ENCODE measurements around the gene MAGI1.

MAGI1 gene

GRCh38 chr3:66010348-66010738 is 28.4 kb downstream of the MAGI1 start:
- H3K9me3 Mint-ChIP-seq: no peaks in the 10 kb centered on the region
- H3K27me3 Mint-ChIP-seq: peaks cover 13% of the 10 kb centered on the region
- H3K4me3 Mint-ChIP-seq: no peak overlapping the region
- no peaks in the 10 kb centered on the region for H3K4me1 Mint-ChIP-seq
- ATAC-seq: no peak
- H3K27ac Mint-ChIP-seq: no peak overlapping the region
- H3K36me3 Mint-ChIP-seq: no peaks in the 10 kb centered on the region

DNA sequence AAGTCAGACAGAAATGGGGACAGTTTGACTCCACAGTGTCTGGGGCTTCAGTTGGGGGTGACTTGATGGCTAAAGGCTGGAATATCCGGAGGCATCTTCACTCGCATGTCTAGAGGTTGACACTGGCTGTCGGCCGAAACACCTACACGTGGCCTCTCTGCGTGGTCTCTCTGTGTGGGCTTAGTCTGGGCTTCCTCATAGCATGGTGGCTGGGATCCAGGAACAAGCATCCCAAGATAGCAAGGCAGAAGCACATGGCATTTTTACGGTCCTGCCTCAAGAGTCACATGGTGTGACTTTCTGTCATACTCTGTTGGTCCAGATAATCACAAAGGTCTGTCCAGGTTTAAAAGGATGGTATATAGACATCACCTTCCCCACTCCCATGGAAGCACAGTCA is 34.5 kb downstream of the MAGI1 start:
- H3K36me3 Mint-ChIP-seq: no peaks in the 10 kb centered on the region
- no peaks in the 10 kb centered on the region for H3K4me1 Mint-ChIP-seq
- H3K4me3 Mint-ChIP-seq: no peak overlapping the region
- H3K9me3 Mint-ChIP-seq: no peaks in the 10 kb centered on the region
- H3K27ac Mint-ChIP-seq: no peak overlapping the region
- H3K27me3 Mint-ChIP-seq: peaks cover 13% of the 10 kb centered on the region
- ATAC-seq: no peak

GRCh38 chr3:66001626-66002025 is 37.1 kb downstream of the MAGI1 start:
- no peaks in the 10 kb centered on the region for H3K27me3 Mint-ChIP-seq
- no peak for ATAC-seq
- no peak overlapping the region for H3K27ac Mint-ChIP-seq
- H3K9me3 Mint-ChIP-seq: no peaks in the 10 kb centered on the region
- no peaks in the 10 kb centered on the region for H3K4me1 Mint-ChIP-seq
- H3K36me3 Mint-ChIP-seq: no peaks in the 10 kb centered on the region
- H3K4me3 Mint-ChIP-seq: no peak overlapping the region

DNA sequence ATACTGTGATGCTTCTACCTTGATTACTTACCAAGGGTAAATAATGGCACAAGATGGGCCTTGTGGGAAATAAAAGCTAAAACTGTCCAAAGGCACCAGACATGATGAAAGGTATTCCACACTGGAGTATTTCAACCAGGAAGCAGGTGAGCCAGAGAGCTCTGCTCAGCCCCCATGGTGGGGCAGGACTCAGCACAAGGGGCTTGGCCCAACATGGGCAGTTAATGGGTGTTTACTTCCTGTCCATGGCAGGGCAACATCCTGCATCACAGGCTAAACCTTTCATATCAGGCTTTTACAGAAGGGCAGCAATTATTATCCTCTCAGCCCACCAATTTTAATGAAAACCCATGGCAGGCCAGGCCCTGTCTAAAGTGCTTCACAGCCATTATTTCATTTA is 38.2 kb downstream of the MAGI1 start:
- ATAC-seq: no peak
- no peaks in the 10 kb centered on the region for H3K9me3 Mint-ChIP-seq
- no peaks in the 10 kb centered on the region for H3K36me3 Mint-ChIP-seq
- no peak overlapping the region for H3K27ac Mint-ChIP-seq
- H3K4me3 Mint-ChIP-seq: no peak overlapping the region
- no peaks in the 10 kb centered on the region for H3K27me3 Mint-ChIP-seq
- H3K4me1 Mint-ChIP-seq: no peaks in the 10 kb centered on the region

- Mint-ChIP-seq H3K36me3 (no peaks in the 10 kb centered on the region), H3K27ac (no peak overlapping the region), H3K4me1 (no peaks in the 10 kb centered on the region), H3K4me3 (no peak overlapping the region), H3K9me3 (no peaks in the 10 kb centered on the region), H3K27me3 (no peaks in the 10 kb centered on the region)
- ATAC-seq: no peak
Measured at GRCh38 chr3:65999606-66000005, 39.1 kb downstream of the MAGI1 start.

GRCh38 chr3:65996589-65996988 is 42.1 kb downstream of the MAGI1 start:
- H3K4me3 Mint-ChIP-seq: no peak overlapping the region
- no peaks in the 10 kb centered on the region for H3K36me3 Mint-ChIP-seq

GRCh38 chr3:65995515-65995914 is 43.2 kb downstream of the MAGI1 start:
- Mint-ChIP-seq H3K9me3 (no peaks in the 10 kb centered on the region), H3K27ac (no peak overlapping the region), H3K27me3 (no peaks in the 10 kb centered on the region), H3K4me3 (no peak overlapping the region), H3K4me1 (no peaks in the 10 kb centered on the region), H3K36me3 (no peaks in the 10 kb centered on the region)
- ATAC-seq: no peak

More at GRCh38 chr3:65996589-65996988, 42.1 kb downstream of the MAGI1 start:
- ATAC-seq: no peak
- H3K27me3 Mint-ChIP-seq: no peaks in the 10 kb centered on the region
- no peaks in the 10 kb centered on the region for H3K9me3 Mint-ChIP-seq
- H3K27ac Mint-ChIP-seq: no peak overlapping the region
- H3K4me1 Mint-ChIP-seq: no peaks in the 10 kb centered on the region

DNA sequence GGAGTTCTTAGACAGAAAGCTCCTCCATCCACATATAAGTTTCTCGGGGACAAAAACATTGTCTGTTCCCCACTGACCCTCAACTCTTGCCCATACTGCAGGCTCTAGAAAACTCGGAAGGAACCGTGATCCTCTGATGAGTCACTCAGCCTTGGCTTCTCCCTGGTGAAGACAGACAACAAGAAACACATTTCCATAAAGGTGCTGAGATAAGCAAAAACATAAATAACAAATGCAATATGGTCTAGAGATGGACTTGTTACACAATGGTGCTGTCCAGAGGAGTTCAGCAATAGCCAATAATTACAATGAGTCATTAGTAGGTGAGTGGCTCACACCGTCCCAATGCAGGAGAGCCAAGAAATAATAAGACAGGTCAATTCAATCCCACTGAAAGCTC is 43.7 kb downstream of the MAGI1 start:
- Mint-ChIP-seq H3K4me1 (no peaks in the 10 kb centered on the region), H3K27ac (no peak overlapping the region), H3K27me3 (no peaks in the 10 kb centered on the region), H3K4me3 (no peak overlapping the region), H3K36me3 (no peaks in the 10 kb centered on the region), H3K9me3 (no peaks in the 10 kb centered on the region)
- no peak for ATAC-seq

- no peaks in the 10 kb centered on the region for H3K36me3 Mint-ChIP-seq
- no peaks in the 10 kb centered on the region for H3K4me1 Mint-ChIP-seq
- ATAC-seq: no peak
- peaks cover 7% of the 10 kb centered on the region for H3K27me3 Mint-ChIP-seq
- H3K4me3 Mint-ChIP-seq: no peak overlapping the region
- H3K9me3 Mint-ChIP-seq: peaks cover 2% of the 10 kb centered on the region
- H3K27ac Mint-ChIP-seq: no peak overlapping the region
Measured at GRCh38 chr3:65993134-65993900, 45.4 kb downstream of the MAGI1 start.

- no peak for ATAC-seq
- Mint-ChIP-seq H3K9me3 (peaks cover 2% of the 10 kb centered on the region), H3K27me3 (peaks cover 11% of the 10 kb centered on the region), H3K4me3 (no peak overlapping the region), H3K36me3 (no peaks in the 10 kb centered on the region), H3K4me1 (no peaks in the 10 kb centered on the region), H3K27ac (no peak overlapping the region)
Measured at GRCh38 chr3:65992106-65992505, 46.6 kb downstream of the MAGI1 start.

DNA sequence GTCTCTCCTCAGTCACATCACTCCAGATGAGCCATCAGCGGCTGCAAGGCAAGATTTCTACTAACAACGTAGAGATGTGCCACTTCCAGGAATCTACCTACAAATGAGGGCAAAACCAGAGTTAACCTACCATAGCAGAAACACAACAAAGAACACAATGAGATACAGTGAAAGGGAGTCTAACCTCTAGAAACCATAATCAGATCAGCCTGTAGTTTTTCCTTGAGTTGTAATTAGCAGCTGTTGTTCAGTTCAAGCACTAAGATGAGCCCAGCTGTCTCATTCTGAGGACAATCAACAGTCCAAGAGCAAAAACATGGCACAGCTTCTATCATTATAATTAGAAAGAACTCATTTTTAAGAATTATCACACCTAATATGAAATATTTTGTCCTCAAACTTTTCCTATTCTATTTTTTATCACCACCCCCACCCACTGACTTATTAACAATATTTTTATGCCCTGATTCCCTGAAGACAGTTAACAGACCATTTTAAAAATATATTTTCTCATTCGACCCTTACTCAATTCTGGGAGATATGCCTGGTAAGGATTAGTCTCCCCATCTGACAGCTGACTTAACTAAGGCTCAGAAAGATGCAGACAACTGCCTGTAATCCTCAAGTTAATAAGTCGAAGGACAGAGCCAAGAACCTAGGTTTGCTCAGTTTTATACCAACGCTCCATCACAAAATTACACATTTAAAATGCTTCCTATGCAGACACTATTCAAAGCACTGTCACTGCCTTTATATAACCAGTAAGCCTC is 50.1 kb downstream of the MAGI1 start:
- Mint-ChIP-seq H3K27ac (no peak overlapping the region), H3K4me3 (no peak overlapping the region), H3K27me3 (peaks cover 11% of the 10 kb centered on the region), H3K4me1 (no peaks in the 10 kb centered on the region), H3K9me3 (peaks cover 2% of the 10 kb centered on the region), H3K36me3 (no peaks in the 10 kb centered on the region)
- ATAC-seq: no peak

- H3K4me1 Mint-ChIP-seq: no peaks in the 10 kb centered on the region
- peaks cover 2% of the 10 kb centered on the region for H3K9me3 Mint-ChIP-seq
- peaks cover 11% of the 10 kb centered on the region for H3K27me3 Mint-ChIP-seq
- no peak overlapping the region for H3K4me3 Mint-ChIP-seq
- ATAC-seq: no peak
- H3K27ac Mint-ChIP-seq: no peak overlapping the region
- no peaks in the 10 kb centered on the region for H3K36me3 Mint-ChIP-seq
Measured at GRCh38 chr3:65986285-65986684, 52.4 kb downstream of the MAGI1 start.

GRCh38 chr3:65984975-65985374 is 53.7 kb downstream of the MAGI1 start:
- peaks cover 2% of the 10 kb centered on the region for H3K9me3 Mint-ChIP-seq
- H3K27ac Mint-ChIP-seq: no peak overlapping the region
- no peak overlapping the region for H3K4me3 Mint-ChIP-seq
- no peak for ATAC-seq
- no peaks in the 10 kb centered on the region for H3K4me1 Mint-ChIP-seq
- no peaks in the 10 kb centered on the region for H3K36me3 Mint-ChIP-seq
- H3K27me3 Mint-ChIP-seq: peaks cover 11% of the 10 kb centered on the region

DNA sequence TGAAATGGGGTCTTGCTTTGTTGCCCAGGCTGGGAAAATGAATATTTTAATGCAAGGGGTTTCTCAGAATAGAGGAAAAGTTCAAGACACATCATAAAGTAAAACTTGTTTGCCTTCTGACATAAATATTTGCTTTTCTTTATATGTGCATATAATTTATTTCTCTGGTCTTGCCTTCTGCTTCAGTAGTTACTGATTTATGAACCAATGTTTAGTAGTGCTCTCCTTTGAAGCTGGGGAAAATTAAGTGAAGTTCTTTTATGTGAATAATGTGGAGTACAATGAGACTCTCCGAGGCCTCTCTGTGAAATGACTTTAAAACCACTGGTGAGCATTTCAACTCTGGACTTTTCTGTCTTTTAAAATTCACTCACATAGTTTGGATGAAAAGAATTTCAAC is 55.6 kb downstream of the MAGI1 start:
- no peak for ATAC-seq
- no peaks in the 10 kb centered on the region for H3K4me1 Mint-ChIP-seq
- no peak overlapping the region for H3K27ac Mint-ChIP-seq
- peaks cover 3% of the 10 kb centered on the region for H3K27me3 Mint-ChIP-seq
- no peak overlapping the region for H3K4me3 Mint-ChIP-seq
- H3K36me3 Mint-ChIP-seq: no peaks in the 10 kb centered on the region
- H3K9me3 Mint-ChIP-seq: no peaks in the 10 kb centered on the region

DNA sequence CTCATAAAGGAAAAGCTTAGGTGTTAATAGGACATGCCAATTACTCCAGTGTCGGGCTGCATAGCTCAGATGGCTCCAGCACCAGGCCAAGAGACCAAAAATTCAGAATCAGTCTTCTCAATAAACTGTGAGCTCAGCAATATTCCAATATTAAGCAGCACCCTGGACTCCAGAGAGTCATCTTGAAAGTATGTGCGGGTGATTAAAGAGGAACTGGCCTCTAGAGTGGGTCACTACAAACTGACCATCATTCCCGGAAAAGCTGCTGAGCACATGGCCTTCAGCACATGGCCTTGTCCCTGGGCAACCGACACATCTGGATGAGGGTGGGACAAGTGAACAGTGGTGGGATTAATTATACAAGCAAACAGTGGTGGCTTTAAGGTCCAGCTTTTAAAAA is 59.0 kb downstream of the MAGI1 start:
- no peaks in the 10 kb centered on the region for H3K4me1 Mint-ChIP-seq
- no peaks in the 10 kb centered on the region for H3K36me3 Mint-ChIP-seq
- ATAC-seq: no peak
- no peaks in the 10 kb centered on the region for H3K27me3 Mint-ChIP-seq
- no peaks in the 10 kb centered on the region for H3K9me3 Mint-ChIP-seq
- H3K27ac Mint-ChIP-seq: no peak overlapping the region
- no peak overlapping the region for H3K4me3 Mint-ChIP-seq

GRCh38 chr3:65979162-65979561 is 59.6 kb downstream of the MAGI1 start:
- Mint-ChIP-seq H3K4me1 (no peaks in the 10 kb centered on the region), H3K4me3 (no peak overlapping the region), H3K9me3 (no peaks in the 10 kb centered on the region), H3K27me3 (no peaks in the 10 kb centered on the region), H3K36me3 (no peaks in the 10 kb centered on the region), H3K27ac (no peak overlapping the region)
- ATAC-seq: no peak
